SKM-1 treated with dmso at 0.1 percent for 144 hours (cell line): Measurements from ENCODE around the gene S100Z.
"Not testable (repeated sequence)": the region's sequence is repeated elsewhere in the genome, so short reads cannot be mapped to it uniquely, and the experiment has no call there.

Source experiments
- DNase-seq: peaks from one replicate; lab custom pipeline; 2025; ENCODE audit not compliant: unreplicated experiment; lab: John Stamatoyannopoulos, UW

S100Z gene

GRCh38 chr5:76849419-76850291 is at the start of gene S100Z:
Gene S100Z, plus strand, starts transcription at chr5:76850014. Its CDS starts 25,346 bp downstream, at chr5:76875360.
- DNase-seq = peak; percentile 80

GRCh38 chr5:76800579-76800978 is 49.2 kb upstream of the S100Z start:
- no peak for DNase-seq

GRCh38 chr5:76801159-76801802 is 48.5 kb upstream of the S100Z start:
- DNase-seq = no peak

- DNase-seq = no peak
These were observed 48.0 kb upstream of the S100Z start for GRCh38 chr5:76801803-76802195.

- DNase-seq = no peak
These were observed 45.5 kb upstream of the S100Z start for GRCh38 chr5:76804266-76804665.

GRCh38 chr5:76805821-76806505 is 43.9 kb upstream of the S100Z start:
- no peak for DNase-seq

GRCh38 chr5:76807296-76807695 is 42.5 kb upstream of the S100Z start:
- no peak for DNase-seq

- no peak for DNase-seq
These were observed 41.6 kb upstream of the S100Z start for GRCh38 chr5:76808141-76808691.

GRCh38 chr5:76809141-76809540 is 40.7 kb upstream of the S100Z start:
- DNase-seq = no peak

GRCh38 chr5:76810236-76810635 is 39.6 kb upstream of the S100Z start:
- DNase-seq = no peak

GRCh38 chr5:76811214-76811613 is 38.6 kb upstream of the S100Z start:
- no peak for DNase-seq

GRCh38 chr5:76812209-76812608 is 37.6 kb upstream of the S100Z start:
- not testable (repeated sequence) for DNase-seq

GRCh38 chr5:76813982-76814562 is 35.7 kb upstream of the S100Z start:
- no peak for DNase-seq

- no peak for DNase-seq
These were observed 33.5 kb upstream of the S100Z start for GRCh38 chr5:76816110-76816831.

GRCh38 chr5:76818844-76819831 is 30.7 kb upstream of the S100Z start, which contains the start of gene F2RL1:
Gene F2RL1, plus strand, starts transcription at chr5:76819030. Its CDS starts 153 bp downstream, at chr5:76819183.
- DNase-seq = no peak

- no peak for DNase-seq
These were observed 29.8 kb upstream of the S100Z start for GRCh38 chr5:76819851-76820525.

GRCh38 chr5:76820526-76820890 is 29.3 kb upstream of the S100Z start:
- no peak for DNase-seq

- DNase-seq = no peak
These were observed 28.7 kb upstream of the S100Z start for GRCh38 chr5:76821136-76821535.
